ENCODE measurements around the gene COQ5. TPM values are rescaled to one million over a fixed set of nuclear protein-coding genes. Genes with fewer than 3 reads are reported as not detected.
"Not testable (repeated sequence)": the region's sequence is repeated elsewhere in the genome, so short reads cannot be mapped to it uniquely, and the experiment has no call there.

COQ5 gene
- polyA plus RNA-seq, 4 donors, result 33.2 to 50.8 (median 41.4) TPM

- H3K9me3 ChIP-seq (ENCODE audit: control insufficient read depth in 2 of 2, insufficient read depth in 1 of 2, low read depth in 1 of 2, low read length in 1 of 2); H3K4me1 ChIP-seq (ENCODE audit: control insufficient read depth in 3 of 3, insufficient read depth in 2 of 3, low read depth in 1 of 3, low read length in 2 of 3); DNase-seq; H3K27me3 ChIP-seq (ENCODE audit: control insufficient read depth in 3 of 3, insufficient read depth in 3 of 3, low read length in 3 of 3); FAIRE-seq; H3K4me3 ChIP-seq (ENCODE audit: low read depth in 1 of 3, low read length in 3 of 3); H3K27ac ChIP-seq (ENCODE audit: low read depth in 1 of 3, low read length in 2 of 3): not testable (repeated sequence)
- WGBS, 3 donors, result 82 to 88% (median 87%) methylated on average over 7 of the region's 7 CpGs
- H3K36me3 ChIP-seq (ENCODE audit: control insufficient read depth in 3 of 3, insufficient read depth in 2 of 3, low read depth in 1 of 3, low read length in 3 of 3), result peaks cover 0 to 22% (median 0%) of the 10 kb centered on the region in 3 donors
Measured at GRCh38 chr12:120487552-120487951, 41.4 kb downstream of the COQ5 start.

GRCh38 chr12:120485961-120486881 is 42.7 kb downstream of the COQ5 start:
- H3K4me3 ChIP-seq (ENCODE audit: low read depth in 1 of 3, low read length in 3 of 3), result no peak overlapping the region
- H3K27me3 ChIP-seq (ENCODE audit: control insufficient read depth in 3 of 3, insufficient read depth in 3 of 3, low read length in 3 of 3), result no peaks in the 10 kb centered on the region
- no peaks in the 10 kb centered on the region for H3K4me1 ChIP-seq (ENCODE audit: control insufficient read depth in 3 of 3, insufficient read depth in 2 of 3, low read depth in 1 of 3, low read length in 2 of 3)
- WGBS, 3 donors, result 87 to 91% (median 89%) methylated on average over 7 of the region's 7 CpGs
- H3K36me3 ChIP-seq (ENCODE audit: control insufficient read depth in 3 of 3, insufficient read depth in 2 of 3, low read depth in 1 of 3, low read length in 3 of 3), result peaks cover 0 to 16% (median 0%) of the 10 kb centered on the region in 3 donors
- FAIRE-seq (no peak), DNase-seq (no peak)
- no peaks in the 10 kb centered on the region for H3K9me3 ChIP-seq (ENCODE audit: control insufficient read depth in 2 of 2, insufficient read depth in 1 of 2, low read depth in 1 of 2, low read length in 1 of 2)
- no peak overlapping the region for H3K27ac ChIP-seq (ENCODE audit: low read depth in 1 of 3, low read length in 2 of 3)

GRCh38 chr12:120483621-120484020 is 45.3 kb downstream of the COQ5 start:
- Histone ChIP-seq H3K4me3 (ENCODE audit: low read depth in 1 of 3, low read length in 3 of 3) (no peak overlapping the region), H3K27ac (ENCODE audit: low read depth in 1 of 3, low read length in 2 of 3) (no peak overlapping the region), H3K9me3 (ENCODE audit: control insufficient read depth in 2 of 2, insufficient read depth in 1 of 2, low read depth in 1 of 2, low read length in 1 of 2) (no peaks in the 10 kb centered on the region), H3K36me3 (ENCODE audit: control insufficient read depth in 3 of 3, insufficient read depth in 2 of 3, low read depth in 1 of 3, low read length in 3 of 3) (peaks cover 0 to 7% (median 0%) of the 10 kb centered on the region in 3 donors), H3K4me1 (ENCODE audit: control insufficient read depth in 3 of 3, insufficient read depth in 2 of 3, low read depth in 1 of 3, low read length in 2 of 3) (no peaks in the 10 kb centered on the region), H3K27me3 (ENCODE audit: control insufficient read depth in 3 of 3, insufficient read depth in 3 of 3, low read length in 3 of 3) (no peaks in the 10 kb centered on the region)
- FAIRE-seq, result no peak
- WGBS, 3 donors, result 95 to 98% (median 96%) methylated on average over 1 of the region's 1 CpG
- no peak for DNase-seq

GRCh38 chr12:120481022-120481767 is 47.8 kb downstream of the COQ5 start:
- H3K9me3 ChIP-seq (ENCODE audit: control insufficient read depth in 2 of 2, insufficient read depth in 1 of 2, low read depth in 1 of 2, low read length in 1 of 2), result no peaks in the 10 kb centered on the region
- WGBS, 3 donors, result 89 to 92% (median 91%) methylated on average over 9 of the region's 9 CpGs
- FAIRE-seq (no peak), DNase-seq (no peak)
- H3K36me3 ChIP-seq (ENCODE audit: control insufficient read depth in 3 of 3, insufficient read depth in 2 of 3, low read depth in 1 of 3, low read length in 3 of 3), result peaks cover 0 to 5% (median 0%) of the 10 kb centered on the region in 3 donors
- H3K27me3 ChIP-seq (ENCODE audit: control insufficient read depth in 3 of 3, insufficient read depth in 3 of 3, low read length in 3 of 3), result no peaks in the 10 kb centered on the region
- no peak overlapping the region for H3K4me3 ChIP-seq (ENCODE audit: low read depth in 1 of 3, low read length in 3 of 3)
- H3K27ac ChIP-seq (ENCODE audit: low read depth in 1 of 3, low read length in 2 of 3), result no peak overlapping the region
- no peaks in the 10 kb centered on the region for H3K4me1 ChIP-seq (ENCODE audit: control insufficient read depth in 3 of 3, insufficient read depth in 2 of 3, low read depth in 1 of 3, low read length in 2 of 3)

GRCh38 chr12:120480211-120480610 is 48.7 kb downstream of the COQ5 start:
- Histone ChIP-seq H3K27me3 (ENCODE audit: control insufficient read depth in 3 of 3, insufficient read depth in 3 of 3, low read length in 3 of 3) (no peaks in the 10 kb centered on the region), H3K36me3 (ENCODE audit: control insufficient read depth in 3 of 3, insufficient read depth in 2 of 3, low read depth in 1 of 3, low read length in 3 of 3) (peaks cover 0 to 5% (median 0%) of the 10 kb centered on the region in 3 donors), H3K27ac (ENCODE audit: low read depth in 1 of 3, low read length in 2 of 3) (no peak overlapping the region), H3K4me1 (ENCODE audit: control insufficient read depth in 3 of 3, insufficient read depth in 2 of 3, low read depth in 1 of 3, low read length in 2 of 3) (no peaks in the 10 kb centered on the region), H3K4me3 (ENCODE audit: low read depth in 1 of 3, low read length in 3 of 3) (no peak overlapping the region), H3K9me3 (ENCODE audit: control insufficient read depth in 2 of 2, insufficient read depth in 1 of 2, low read depth in 1 of 2, low read length in 1 of 2) (no peaks in the 10 kb centered on the region)
- FAIRE-seq (no peak), DNase-seq (no peak)
- 71 to 82% (median 78%) methylated on average over 1 of the region's 1 CpG for WGBS, 3 donors

GRCh38 chr12:120479458-120479857 is 49.5 kb downstream of the COQ5 start:
- Histone ChIP-seq H3K4me1 (ENCODE audit: control insufficient read depth in 3 of 3, insufficient read depth in 2 of 3, low read depth in 1 of 3, low read length in 2 of 3) (no peaks in the 10 kb centered on the region), H3K4me3 (ENCODE audit: low read depth in 1 of 3, low read length in 3 of 3) (no peak overlapping the region), H3K9me3 (ENCODE audit: control insufficient read depth in 2 of 2, insufficient read depth in 1 of 2, low read depth in 1 of 2, low read length in 1 of 2) (no peaks in the 10 kb centered on the region), H3K27ac (ENCODE audit: low read depth in 1 of 3, low read length in 2 of 3) (no peak overlapping the region), H3K27me3 (ENCODE audit: control insufficient read depth in 3 of 3, insufficient read depth in 3 of 3, low read length in 3 of 3) (no peaks in the 10 kb centered on the region), H3K36me3 (ENCODE audit: control insufficient read depth in 3 of 3, insufficient read depth in 2 of 3, low read depth in 1 of 3, low read length in 3 of 3) (peaks cover 0 to 5% (median 0%) of the 10 kb centered on the region in 3 donors)
- WGBS, 3 donors, result 92 to 96% (median 95%) methylated on average over 1 of the region's 1 CpG
- no peak for FAIRE-seq
- no peak for DNase-seq

GRCh38 chr12:120475643-120476042 is 53.3 kb downstream of the COQ5 start:
- no peak overlapping the region for H3K4me3 ChIP-seq (ENCODE audit: low read depth in 1 of 3, low read length in 3 of 3)
- no peak overlapping the region for H3K27ac ChIP-seq (ENCODE audit: low read depth in 1 of 3, low read length in 2 of 3)
- H3K36me3 ChIP-seq (ENCODE audit: control insufficient read depth in 3 of 3, insufficient read depth in 2 of 3, low read depth in 1 of 3, low read length in 3 of 3), result no peaks in the 10 kb centered on the region
- 97 to 100% (median 98%) methylated on average over 1 of the region's 1 CpG for WGBS, 3 donors
- no peaks in the 10 kb centered on the region for H3K4me1 ChIP-seq (ENCODE audit: control insufficient read depth in 3 of 3, insufficient read depth in 2 of 3, low read depth in 1 of 3, low read length in 2 of 3)
- FAIRE-seq (no peak), DNase-seq (no peak)
- H3K9me3 ChIP-seq (ENCODE audit: control insufficient read depth in 2 of 2, insufficient read depth in 1 of 2, low read depth in 1 of 2, low read length in 1 of 2), result no peaks in the 10 kb centered on the region
- H3K27me3 ChIP-seq (ENCODE audit: control insufficient read depth in 3 of 3, insufficient read depth in 3 of 3, low read length in 3 of 3), result no peaks in the 10 kb centered on the region

- no peak for FAIRE-seq
- no peak overlapping the region for H3K4me3 ChIP-seq (ENCODE audit: low read depth in 1 of 3, low read length in 3 of 3)
- H3K27me3 ChIP-seq (ENCODE audit: control insufficient read depth in 3 of 3, insufficient read depth in 3 of 3, low read length in 3 of 3), result no peaks in the 10 kb centered on the region
- no peaks in the 10 kb centered on the region for H3K9me3 ChIP-seq (ENCODE audit: control insufficient read depth in 2 of 2, insufficient read depth in 1 of 2, low read depth in 1 of 2, low read length in 1 of 2)
- 9 to 35% (median 29%) methylated on average over 2 of the region's 2 CpGs for WGBS, 3 donors
- H3K27ac ChIP-seq (ENCODE audit: low read depth in 1 of 3, low read length in 2 of 3), result no peak overlapping the region
- no peaks in the 10 kb centered on the region for H3K36me3 ChIP-seq (ENCODE audit: control insufficient read depth in 3 of 3, insufficient read depth in 2 of 3, low read depth in 1 of 3, low read length in 3 of 3)
- DNase-seq, result peak in 1 of 2 donors; percentile 23
- peaks cover 0 to 5% (median 2%) of the 10 kb centered on the region in 3 donors for H3K4me1 ChIP-seq (ENCODE audit: control insufficient read depth in 3 of 3, insufficient read depth in 2 of 3, low read depth in 1 of 3, low read length in 2 of 3)
Measured at GRCh38 chr12:120474616-120474960, 54.4 kb downstream of the COQ5 start.

Measured in small intestine (tissue), 7 donors.